Measurements from ENCODE around the gene SELL. TPM values are rescaled to one million over a fixed set of nuclear protein-coding genes. Genes with fewer than 3 reads are reported as not detected.

Gene SELL
- total and polyA plus RNA-seq, 2 of the 8 experiments (the other 6 are each of a cell fraction or from before 2014, with no cell fraction given) = not detected

DNA sequence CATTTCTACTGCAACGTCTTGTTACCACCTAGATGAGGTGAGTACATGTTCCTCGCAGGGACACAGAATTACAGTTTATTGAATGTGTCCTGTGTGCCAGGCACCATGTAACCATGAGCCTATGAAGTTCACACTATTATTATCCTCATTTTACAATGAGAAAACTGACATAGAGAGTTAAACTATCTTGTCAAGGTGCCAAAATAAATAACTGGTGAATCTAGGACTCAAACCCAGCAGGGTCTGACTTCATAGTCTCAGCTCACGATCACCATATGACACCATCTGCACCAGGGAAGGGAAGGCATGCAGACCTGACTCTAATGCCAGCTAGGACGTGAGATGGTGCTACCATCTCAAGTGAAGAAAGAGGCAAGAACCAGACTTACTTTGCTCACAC is 20.0 kb upstream of the SELL start (continued):
- TF ChIP-seq, protein P1, sequence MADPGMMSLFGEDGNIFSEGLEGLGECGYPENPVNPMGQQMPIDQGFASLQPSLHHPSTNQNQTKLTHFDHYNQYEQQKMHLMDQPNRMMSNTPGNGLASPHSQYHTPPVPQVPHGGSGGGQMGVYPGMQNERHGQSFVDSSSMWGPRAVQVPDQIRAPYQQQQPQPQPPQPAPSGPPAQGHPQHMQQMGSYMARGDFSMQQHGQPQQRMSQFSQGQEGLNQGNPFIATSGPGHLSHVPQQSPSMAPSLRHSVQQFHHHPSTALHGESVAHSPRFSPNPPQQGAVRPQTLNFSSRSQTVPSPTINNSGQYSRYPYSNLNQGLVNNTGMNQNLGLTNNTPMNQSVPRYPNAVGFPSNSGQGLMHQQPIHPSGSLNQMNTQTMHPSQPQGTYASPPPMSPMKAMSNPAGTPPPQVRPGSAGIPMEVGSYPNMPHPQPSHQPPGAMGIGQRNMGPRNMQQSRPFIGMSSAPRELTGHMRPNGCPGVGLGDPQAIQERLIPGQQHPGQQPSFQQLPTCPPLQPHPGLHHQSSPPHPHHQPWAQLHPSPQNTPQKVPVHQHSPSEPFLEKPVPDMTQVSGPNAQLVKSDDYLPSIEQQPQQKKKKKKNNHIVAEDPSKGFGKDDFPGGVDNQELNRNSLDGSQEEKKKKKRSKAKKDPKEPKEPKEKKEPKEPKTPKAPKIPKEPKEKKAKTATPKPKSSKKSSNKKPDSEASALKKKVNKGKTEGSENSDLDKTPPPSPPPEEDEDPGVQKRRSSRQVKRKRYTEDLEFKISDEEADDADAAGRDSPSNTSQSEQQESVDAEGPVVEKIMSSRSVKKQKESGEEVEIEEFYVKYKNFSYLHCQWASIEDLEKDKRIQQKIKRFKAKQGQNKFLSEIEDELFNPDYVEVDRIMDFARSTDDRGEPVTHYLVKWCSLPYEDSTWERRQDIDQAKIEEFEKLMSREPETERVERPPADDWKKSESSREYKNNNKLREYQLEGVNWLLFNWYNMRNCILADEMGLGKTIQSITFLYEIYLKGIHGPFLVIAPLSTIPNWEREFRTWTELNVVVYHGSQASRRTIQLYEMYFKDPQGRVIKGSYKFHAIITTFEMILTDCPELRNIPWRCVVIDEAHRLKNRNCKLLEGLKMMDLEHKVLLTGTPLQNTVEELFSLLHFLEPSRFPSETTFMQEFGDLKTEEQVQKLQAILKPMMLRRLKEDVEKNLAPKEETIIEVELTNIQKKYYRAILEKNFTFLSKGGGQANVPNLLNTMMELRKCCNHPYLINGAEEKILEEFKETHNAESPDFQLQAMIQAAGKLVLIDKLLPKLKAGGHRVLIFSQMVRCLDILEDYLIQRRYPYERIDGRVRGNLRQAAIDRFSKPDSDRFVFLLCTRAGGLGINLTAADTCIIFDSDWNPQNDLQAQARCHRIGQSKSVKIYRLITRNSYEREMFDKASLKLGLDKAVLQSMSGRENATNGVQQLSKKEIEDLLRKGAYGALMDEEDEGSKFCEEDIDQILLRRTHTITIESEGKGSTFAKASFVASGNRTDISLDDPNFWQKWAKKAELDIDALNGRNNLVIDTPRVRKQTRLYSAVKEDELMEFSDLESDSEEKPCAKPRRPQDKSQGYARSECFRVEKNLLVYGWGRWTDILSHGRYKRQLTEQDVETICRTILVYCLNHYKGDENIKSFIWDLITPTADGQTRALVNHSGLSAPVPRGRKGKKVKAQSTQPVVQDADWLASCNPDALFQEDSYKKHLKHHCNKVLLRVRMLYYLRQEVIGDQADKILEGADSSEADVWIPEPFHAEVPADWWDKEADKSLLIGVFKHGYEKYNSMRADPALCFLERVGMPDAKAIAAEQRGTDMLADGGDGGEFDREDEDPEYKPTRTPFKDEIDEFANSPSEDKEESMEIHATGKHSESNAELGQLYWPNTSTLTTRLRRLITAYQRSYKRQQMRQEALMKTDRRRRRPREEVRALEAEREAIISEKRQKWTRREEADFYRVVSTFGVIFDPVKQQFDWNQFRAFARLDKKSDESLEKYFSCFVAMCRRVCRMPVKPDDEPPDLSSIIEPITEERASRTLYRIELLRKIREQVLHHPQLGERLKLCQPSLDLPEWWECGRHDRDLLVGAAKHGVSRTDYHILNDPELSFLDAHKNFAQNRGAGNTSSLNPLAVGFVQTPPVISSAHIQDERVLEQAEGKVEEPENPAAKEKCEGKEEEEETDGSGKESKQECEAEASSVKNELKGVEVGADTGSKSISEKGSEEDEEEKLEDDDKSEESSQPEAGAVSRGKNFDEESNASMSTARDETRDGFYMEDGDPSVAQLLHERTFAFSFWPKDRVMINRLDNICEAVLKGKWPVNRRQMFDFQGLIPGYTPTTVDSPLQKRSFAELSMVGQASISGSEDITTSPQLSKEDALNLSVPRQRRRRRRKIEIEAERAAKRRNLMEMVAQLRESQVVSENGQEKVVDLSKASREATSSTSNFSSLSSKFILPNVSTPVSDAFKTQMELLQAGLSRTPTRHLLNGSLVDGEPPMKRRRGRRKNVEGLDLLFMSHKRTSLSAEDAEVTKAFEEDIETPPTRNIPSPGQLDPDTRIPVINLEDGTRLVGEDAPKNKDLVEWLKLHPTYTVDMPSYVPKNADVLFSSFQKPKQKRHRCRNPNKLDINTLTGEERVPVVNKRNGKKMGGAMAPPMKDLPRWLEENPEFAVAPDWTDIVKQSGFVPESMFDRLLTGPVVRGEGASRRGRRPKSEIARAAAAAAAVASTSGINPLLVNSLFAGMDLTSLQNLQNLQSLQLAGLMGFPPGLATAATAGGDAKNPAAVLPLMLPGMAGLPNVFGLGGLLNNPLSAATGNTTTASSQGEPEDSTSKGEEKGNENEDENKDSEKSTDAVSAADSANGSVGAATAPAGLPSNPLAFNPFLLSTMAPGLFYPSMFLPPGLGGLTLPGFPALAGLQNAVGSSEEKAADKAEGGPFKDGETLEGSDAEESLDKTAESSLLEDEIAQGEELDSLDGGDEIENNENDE (IDR thresholded peaks at IDR 0.05; ENCODE audit: insufficient replicate concordance, low read length) = no peak
- TF ChIP-seq SP4 (IDR thresholded peaks at IDR 0.05; ENCODE audit: low read length) = no peak
- no peak for TF ChIP-seq YY1 (IDR thresholded peaks at IDR 0.05; ENCODE audit: low read depth, low read length)

Measured in H1 (cell line).